Ureter (tissue), 1 donor: ENCODE data around the gene PPP2R3B. TPM values are rescaled to one million over a fixed set of nuclear protein-coding genes. Genes with fewer than 3 reads are reported as not detected.
"Not testable (repeated sequence)": the region's sequence is repeated elsewhere in the genome, so short reads cannot be mapped to it uniquely, and the experiment has no call there.

Experiments used
- DNase-seq: peaks from one replicate; pipeline ENCODE4 v3.0.0-alpha.2; 2020; ENCODE audit warnings: low spot score
- total RNA-seq: library from RNA; stranded (reverse); gene quantifications from one replicate; pipeline ENCODE4 v1.2.4, GENCODE V29; 2023
- donor health status: DM: yes; HTN: yes; CAD: no.

PPP2R3B gene
- total RNA-seq, 1 donor from 2014 or later: 18.7 TPM

- no peak for DNase-seq
These were observed 32.9 kb downstream of the PPP2R3B start for GRCh38 chrX:353566-354535.

GRCh38 chrX:352582-353314 lies 34.0 kb downstream of the PPP2R3B start:
- DNase-seq: no peak

- no peak for DNase-seq
These were observed 34.5 kb downstream of the PPP2R3B start for GRCh38 chrX:352181-352580.

- no peak for DNase-seq
These were observed 35.0 kb downstream of the PPP2R3B start for GRCh38 chrX:351736-352135.

- not testable (repeated sequence) for DNase-seq
These were observed 35.4 kb downstream of the PPP2R3B start for GRCh38 chrX:351324-351641.

GRCh38 chrX:350534-351323 lies 36.0 kb downstream of the PPP2R3B start:
- no peak for DNase-seq

- DNase-seq: no peak
These were observed 36.6 kb downstream of the PPP2R3B start for GRCh38 chrX:350148-350533.

GRCh38 chrX:349702-350101 lies 37.0 kb downstream of the PPP2R3B start:
- no peak for DNase-seq

- no peak for DNase-seq
These were observed 37.5 kb downstream of the PPP2R3B start for GRCh38 chrX:349196-349595.

- no peak for DNase-seq
These were observed 38.1 kb downstream of the PPP2R3B start for GRCh38 chrX:348461-349117.

GRCh38 chrX:347351-348117 lies 39.2 kb downstream of the PPP2R3B start:
- DNase-seq: no peak

- DNase-seq: no peak
These were observed 40.5 kb downstream of the PPP2R3B start for GRCh38 chrX:346034-346813.

GRCh38 chrX:345020-345925 lies 41.4 kb downstream of the PPP2R3B start:
- DNase-seq: no peak

- DNase-seq: no peak
These were observed 42.3 kb downstream of the PPP2R3B start for GRCh38 chrX:344371-344901.

- no peak for DNase-seq
These were observed 45.1 kb downstream of the PPP2R3B start for GRCh38 chrX:341541-342101.

- no peak for DNase-seq
These were observed 45.9 kb downstream of the PPP2R3B start for GRCh38 chrX:340641-341423.

- DNase-seq: no peak
These were observed 46.6 kb downstream of the PPP2R3B start for GRCh38 chrX:340121-340520.
